GM23338 (cell line): ENCODE measurements around the gene GPR32. TPM values are rescaled to one million over a fixed set of nuclear protein-coding genes. Genes with fewer than 3 reads are reported as not detected.

Experiments used
- ATAC-seq: fragments of 200-7000 bp; cut with Tn5 transposase; 3 replicates; pipeline ENCODE4 v1.9.1; 2020
- DNase-seq: peaks from one replicate; pipeline ENCODE4 v3.0.0-alpha.2; 2015; ENCODE audit warnings: low spot score
- H2AFZ ChIP-seq: fragments of 200-600 bp; sonication (generic); 2 replicates; pipeline ENCODE4 v1.8.0; 2016; ENCODE audit warnings: antibody characterized with exemption, mild to moderate bottlenecking, moderate library complexity
- H3F3A ChIP-seq: fragments of 200-600 bp; sonication (generic); replicated peaks from 2 replicates; pipeline ENCODE4 v1.8.0; 2017; ENCODE audit warnings: antibody characterized with exemption, mixed run types, low read depth
- H3K27ac ChIP-seq: fragments of 200-600 bp; sonication (generic); 2 replicates; pipeline ENCODE4 v1.6.1; 2016; ENCODE audit warnings: low read depth
- H3K27me3 ChIP-seq: fragments of 200-600 bp; sonication (generic); 2 replicates; pipeline ENCODE4 v1.8.0; 2016; ENCODE audit warnings: mild to moderate bottlenecking, mixed run types, moderate library complexity; ENCODE audit not compliant: insufficient read depth
- H3K36me3 ChIP-seq: fragments of 200-600 bp; sonication (generic); 2 replicates; pipeline ENCODE4 v1.8.0; 2016; ENCODE audit warnings: mild to moderate bottlenecking; ENCODE audit not compliant: insufficient read depth
- H3K4me1 ChIP-seq: fragments of 200-600 bp; sonication (generic); 2 replicates; pipeline ENCODE4 v1.8.0; 2016; ENCODE audit warnings: mild to moderate bottlenecking, moderate library complexity; ENCODE audit not compliant: insufficient read depth
- H3K4me2 ChIP-seq: fragments of 200-600 bp; sonication (generic); 2 replicates; pipeline ENCODE4 v1.7.1; 2017; ENCODE audit warnings: mixed run types
- H3K4me3 ChIP-seq: fragments of 200-600 bp; sonication (generic); 2 replicates; pipeline ENCODE4 v1.6.1; 2016; ENCODE audit warnings: mixed run types
- H3K79me2 ChIP-seq: fragments of 200-600 bp; sonication (generic); replicated peaks from 2 replicates; pipeline ENCODE4 v1.8.0; 2017; ENCODE audit warnings: mild to moderate bottlenecking; ENCODE audit not compliant: insufficient read depth
- H3K9me2 ChIP-seq: fragments of 200-600 bp; sonication (generic); 2 replicates; pipeline ENCODE4 v1.8.0; 2017; ENCODE audit not compliant: insufficient read depth
- H4K20me1 ChIP-seq: fragments of 200-600 bp; sonication (generic); replicated peaks from 2 replicates; pipeline ENCODE4 v1.8.0; 2017; ENCODE audit warnings: mild to moderate bottlenecking; ENCODE audit not compliant: insufficient read depth
- H3K27ac Mint-ChIP-seq: 2 replicates; pipeline ENCODE4 v1.8.0; 2020; ENCODE audit warnings: inconsistent platforms, mild to moderate bottlenecking, moderate library complexity, mixed read lengths
- H3K27me3 Mint-ChIP-seq: 3 replicates; pipeline ENCODE4 v1.8.0; 2022; ENCODE audit warnings: low read depth, mild to moderate bottlenecking, moderate library complexity, mixed read lengths, inconsistent platforms; ENCODE audit not compliant: insufficient read depth, poor library complexity
- H3K36me3 Mint-ChIP-seq: 3 replicates; pipeline ENCODE4 v1.8.0; 2021; ENCODE audit warnings: low read depth, mild to moderate bottlenecking, inconsistent platforms, moderate library complexity, mixed read lengths
- H3K4me1 Mint-ChIP-seq: 3 replicates; pipeline ENCODE4 v1.8.0; 2020; ENCODE audit warnings: mild to moderate bottlenecking, inconsistent platforms, mixed read lengths
- H3K4me3 Mint-ChIP-seq: 3 replicates; pipeline ENCODE4 v1.8.0; 2021; ENCODE audit warnings: moderate library complexity, mild to moderate bottlenecking, inconsistent platforms, mixed read lengths
- H3K9me3 Mint-ChIP-seq: 3 replicates; pipeline ENCODE4 v1.8.0; 2020; ENCODE audit warnings: moderate library complexity, mild to moderate bottlenecking, inconsistent platforms, mixed read lengths
- EZH2 ChIP-seq: fragments of 200-600 bp; sonication (generic); IDR thresholded peaks from one replicate; pipeline ENCODE4 v1.8.0; 2017; ENCODE audit warnings: antibody characterized with exemption, mild to moderate bottlenecking, low read depth; ENCODE audit not compliant: unreplicated experiment
- JUNB ChIP-seq: IDR thresholded peaks from one replicate; pipeline ENCODE4 v1.6.1; 2016; ENCODE audit warnings: antibody characterized with exemption; ENCODE audit not compliant: unreplicated experiment
- ZNF114 ChIP-seq: fragments of 250-450 bp; sonication (Bioruptor Pico); IDR thresholded peaks from 2 replicates; pipeline ENCODE4 v1.5.0; 2020; ENCODE audit warnings: mild to moderate bottlenecking, moderate library complexity
- ZNF462 ChIP-seq: fragments of 250-450 bp; sonication (Bioruptor Pico); IDR thresholded peaks from 2 replicates; pipeline ENCODE4 v1.5.0; 2020; ENCODE audit warnings: mild to moderate bottlenecking, moderate library complexity
- polyA plus RNA-seq: library from polyadenylated mRNA; unstranded; fragments of >200 nt; fragmentation: Nextera tagmentation; extraction: Ambion mirVana; gene quantifications from 2 replicates; pipeline ENCODE4 v1.2.1, GENCODE V29; 2016
- total RNA-seq: library from RNA; depleted of rRNA; stranded (reverse); fragments of >200 nt; shearing (Covaris generic); gene quantifications from 2 replicates; pipeline ENCODE4 v1.2.3, GENCODE V29; 2014

GPR32 gene
- total and polyA plus RNA-seq, 2 experiments from 2014 or later = not detected

GRCh38 chr19:50819636-50820035 lies 49.4 kb downstream of the GPR32 start (continued):
- TF ChIP-seq ZNF462 (CRISPR knock-in tag) (no peak), ZNF114 (CRISPR knock-in tag) (no peak)

- no peaks in the 10 kb centered on the region for H4K20me1 ChIP-seq
- no peaks in the 10 kb centered on the region for H3K9me2 ChIP-seq
- H3K4me1 Mint-ChIP-seq = peaks cover 32% of the 10 kb centered on the region
- H3K27me3 ChIP-seq = peaks cover 45% of the 10 kb centered on the region
- peak overlapping the region; percentile 70 for H3K4me3 Mint-ChIP-seq
- peaks cover 10% of the 10 kb centered on the region; the same call in 2 of the 3 replicates for H3K9me3 Mint-ChIP-seq
- ATAC-seq (no peak), DNase-seq (no peak)
- H3K4me3 ChIP-seq = peak overlapping the region; percentile 66
- H3K4me2 ChIP-seq = peak overlapping the region; percentile 93
- no peak overlapping the region for H3K27ac ChIP-seq
- peaks cover 23% of the 10 kb centered on the region for H3K4me1 ChIP-seq
- H3F3A ChIP-seq = no peaks in the 10 kb centered on the region
- H3K36me3 ChIP-seq = no peaks in the 10 kb centered on the region
- peaks cover 3% of the 10 kb centered on the region; the same call in 1 of the 3 replicates for H3K36me3 Mint-ChIP-seq
- H3K79me2 ChIP-seq = no peaks in the 10 kb centered on the region
- no peak overlapping the region for H3K27ac Mint-ChIP-seq
- no peak for TF ChIP-seq JUNB
- peak; percentile 37 for TF ChIP-seq EZH2
- peak overlapping the region; percentile 96 for H2AFZ ChIP-seq
- H3K27me3 Mint-ChIP-seq = peaks cover 31% of the 10 kb centered on the region
These were observed 49.8 kb downstream of the GPR32 start for GRCh38 chr19:50820086-50820485.
